Hippocampal formation (tissue), 2 donors: ENCODE data around the gene PHKB.
"Not testable (repeated sequence)": the region's sequence is repeated elsewhere in the genome, so short reads cannot be mapped to it uniquely, and the experiment has no call there.

Experiments
- DNase-seq, 2 donors: peaks; one replicate each; lab custom pipeline; 2025; lab: John Stamatoyannopoulos, UW

The PHKB gene

GRCh38 chr16:47469227-47469626 is 8.1 kb downstream of the PHKB start:
- no peak for DNase-seq

DNA sequence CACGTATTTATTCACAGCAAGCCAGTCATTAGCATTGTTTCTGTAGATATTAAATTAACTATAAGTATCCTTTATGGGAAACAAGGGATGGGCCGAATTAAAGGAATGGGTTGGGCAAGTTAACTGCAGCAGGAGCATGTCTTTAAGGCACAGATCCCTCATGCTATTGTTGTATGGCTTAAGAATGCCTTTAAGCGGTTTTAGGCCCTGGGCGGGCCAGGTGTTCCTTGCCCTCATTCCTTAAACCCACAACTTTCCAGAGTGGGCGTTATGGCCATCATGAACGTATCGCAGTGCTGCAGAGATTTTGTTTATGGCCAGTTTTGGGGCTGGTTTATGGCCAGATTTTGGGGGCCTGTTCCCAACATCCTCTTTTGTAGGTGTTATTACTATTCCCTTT is 9.1 kb downstream of the PHKB start:
- no peak for DNase-seq

GRCh38 chr16:47470810-47471209 is 9.7 kb downstream of the PHKB start:
- DNase-seq, result no peak

- not testable (repeated sequence) for DNase-seq
These were observed 11.9 kb downstream of the PHKB start for GRCh38 chr16:47473004-47473403.

GRCh38 chr16:47473792-47474191 is 12.7 kb downstream of the PHKB start:
- DNase-seq, result no peak

DNA sequence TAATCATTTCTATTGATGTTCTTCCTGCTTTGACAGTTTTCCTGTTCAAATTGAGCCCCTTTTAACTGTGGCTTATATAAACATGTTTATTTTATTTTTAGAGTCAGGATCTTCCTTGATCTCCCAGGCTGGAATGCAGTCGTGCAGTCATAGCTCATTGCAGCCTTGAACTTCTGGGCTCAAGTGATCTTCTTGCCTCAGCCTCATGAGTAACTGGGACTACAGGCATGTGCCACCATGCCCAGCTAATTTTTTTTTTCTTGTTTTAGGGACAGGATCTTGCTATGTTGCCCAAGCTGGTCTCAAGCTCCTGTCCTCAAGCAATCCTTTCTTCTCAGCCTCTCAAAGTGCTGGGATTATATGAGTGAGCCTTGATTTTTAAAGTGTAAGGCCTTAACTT is 14.7 kb downstream of the PHKB start:
- no peak for DNase-seq

- DNase-seq, result no peak
These were observed 15.7 kb downstream of the PHKB start for GRCh38 chr16:47476654-47477345.

DNA sequence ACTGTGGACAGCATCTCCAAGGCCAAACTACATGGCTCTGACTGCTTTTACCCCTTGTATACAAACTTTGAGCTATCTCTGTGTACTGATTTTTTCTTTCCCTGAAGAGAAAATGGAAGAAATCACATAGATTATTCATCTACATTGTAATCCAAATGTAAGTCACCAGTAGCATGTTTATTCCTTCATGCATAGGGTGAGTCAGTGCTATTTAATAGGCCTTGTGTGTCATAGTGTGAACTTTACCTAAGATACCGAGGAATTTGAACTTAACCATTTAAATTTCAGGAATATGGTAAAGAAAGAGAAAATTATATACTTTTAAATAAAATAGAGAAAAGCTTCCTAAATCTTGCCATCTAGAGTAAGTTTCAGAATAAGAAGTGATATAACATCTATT is 16.5 kb downstream of the PHKB start:
- DNase-seq, result no peak

DNA sequence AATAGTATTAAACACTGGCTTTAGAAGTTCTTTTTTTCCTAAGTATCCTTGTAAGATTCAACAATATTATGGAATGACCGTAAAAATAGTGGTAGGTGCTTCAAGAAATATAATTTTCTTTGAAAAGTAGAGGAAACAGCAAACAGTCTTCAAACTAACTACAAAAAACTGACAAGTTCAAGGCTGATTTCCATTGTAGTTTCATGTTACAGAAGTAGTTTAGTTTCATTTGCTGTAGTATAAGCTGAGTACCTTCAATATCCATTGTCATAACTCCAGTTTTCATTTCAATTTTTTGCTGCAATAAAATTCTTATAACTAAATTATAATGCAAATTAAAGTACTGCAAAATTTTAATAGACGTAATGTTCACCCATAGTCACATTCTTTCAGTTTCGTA is 19.3 kb downstream of the PHKB start:
- no peak for DNase-seq

- no peak for DNase-seq
These were observed 20.7 kb downstream of the PHKB start for GRCh38 chr16:47481698-47482374.

DNA sequence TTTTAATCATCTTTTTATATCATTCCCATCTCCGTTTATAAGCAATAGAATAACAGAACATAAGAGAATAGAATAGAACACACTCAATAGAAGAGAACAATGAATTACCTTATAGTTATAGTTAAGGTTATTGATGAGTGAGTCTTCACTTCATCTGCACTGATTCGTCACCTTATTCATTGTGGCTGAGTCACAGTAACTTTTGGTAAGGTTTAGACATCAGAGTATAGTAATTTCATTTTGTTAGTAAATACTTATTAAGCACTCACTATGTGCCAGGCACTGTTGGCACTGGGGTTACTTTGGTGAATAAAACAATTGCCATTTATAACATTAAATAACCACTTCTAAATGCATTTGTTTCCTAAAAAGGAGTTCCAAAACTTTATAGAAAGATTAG is 22.5 kb downstream of the PHKB start:
- DNase-seq, result no peak

DNA sequence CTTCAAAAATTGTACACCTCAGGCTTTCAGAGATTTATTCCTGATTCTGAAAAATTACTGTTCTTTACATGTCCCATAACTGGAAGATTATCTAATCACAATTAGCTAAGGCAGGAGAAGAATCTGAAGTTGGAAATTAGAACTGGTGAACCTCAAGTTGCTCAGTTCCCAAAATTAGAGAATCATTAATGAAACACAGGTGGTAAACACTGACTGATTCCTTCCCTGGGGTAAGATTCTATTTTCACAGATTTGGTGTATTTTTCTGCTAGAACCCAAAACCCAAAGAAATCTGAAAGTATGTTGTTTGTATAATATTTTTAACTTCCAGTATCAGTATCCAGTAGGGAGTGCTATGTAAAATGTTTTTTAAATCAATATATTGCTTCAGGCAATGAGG is 25.7 kb downstream of the PHKB start:
- DNase-seq, result no peak

DNA sequence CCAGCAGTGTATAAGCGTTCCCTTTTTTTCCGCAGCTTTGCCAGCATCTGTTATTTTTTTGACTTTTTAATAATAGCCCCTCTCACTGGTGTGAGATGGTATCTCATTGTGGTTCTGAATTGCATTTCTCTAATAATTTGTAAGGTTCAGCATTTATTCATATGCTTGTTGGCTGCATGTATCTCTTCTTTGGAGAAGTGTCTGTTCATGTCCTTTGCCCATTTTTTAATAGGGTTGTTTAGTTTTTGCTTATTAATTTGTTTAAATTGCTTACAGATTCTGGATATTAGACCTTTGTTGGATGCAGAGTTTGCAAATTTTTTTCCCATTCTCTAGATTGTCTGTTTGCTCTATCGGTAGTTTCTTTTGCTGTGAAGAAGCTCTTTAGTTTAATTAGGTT is 26.9 kb downstream of the PHKB start:
- DNase-seq, result no peak

GRCh38 chr16:47490471-47490870 is 29.3 kb downstream of the PHKB start:
- DNase-seq, result no peak

GRCh38 chr16:47492036-47492427 is 30.9 kb downstream of the PHKB start:
- no peak for DNase-seq

DNA sequence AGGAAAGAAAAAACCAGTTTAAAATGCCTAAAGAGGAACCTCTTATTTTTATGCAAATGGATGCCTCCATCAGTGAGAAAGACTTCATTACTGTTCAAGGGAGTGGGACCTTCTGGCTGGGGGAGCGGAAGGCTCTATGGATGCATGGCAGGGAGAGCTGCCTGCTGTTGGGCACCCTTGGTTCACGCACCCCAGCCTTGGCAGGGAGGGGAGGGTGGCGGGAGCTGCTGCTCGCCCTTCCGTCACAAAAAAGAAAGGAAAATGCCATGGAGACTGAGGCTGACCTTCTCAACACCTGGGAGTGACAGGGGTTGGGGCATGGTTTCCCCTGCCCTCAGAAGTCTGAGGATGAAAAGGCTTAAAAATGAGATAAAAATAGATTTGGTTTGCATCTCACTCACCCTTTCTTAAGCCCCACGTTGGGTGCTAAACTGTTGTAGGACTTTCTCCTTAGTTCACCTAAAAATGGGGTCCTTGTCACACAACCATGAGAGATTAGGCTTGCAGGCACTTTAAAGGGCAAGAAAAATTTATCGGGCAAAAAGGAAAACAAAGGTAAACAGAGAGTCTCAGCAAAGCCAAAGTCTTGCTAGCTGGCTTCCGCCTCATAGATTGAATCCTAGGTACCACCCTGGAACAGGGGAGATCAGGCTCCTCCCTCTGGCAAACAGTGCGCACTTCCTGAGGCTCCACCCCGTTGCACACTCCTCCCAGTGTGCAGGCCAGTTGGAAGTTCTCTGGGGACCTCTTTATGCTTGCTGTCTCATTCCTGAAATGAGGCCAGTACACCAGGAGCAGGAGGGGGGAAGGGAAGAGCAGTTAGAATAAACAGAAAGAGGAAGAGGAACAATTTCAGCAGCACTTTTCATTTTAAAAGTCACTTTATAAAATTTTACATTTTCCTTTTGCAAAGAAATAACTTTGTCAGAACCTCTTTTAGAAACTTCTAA is 31.6 kb downstream of the PHKB start:
- peak in 1 of 2 donors; percentile 2 for DNase-seq

DNA sequence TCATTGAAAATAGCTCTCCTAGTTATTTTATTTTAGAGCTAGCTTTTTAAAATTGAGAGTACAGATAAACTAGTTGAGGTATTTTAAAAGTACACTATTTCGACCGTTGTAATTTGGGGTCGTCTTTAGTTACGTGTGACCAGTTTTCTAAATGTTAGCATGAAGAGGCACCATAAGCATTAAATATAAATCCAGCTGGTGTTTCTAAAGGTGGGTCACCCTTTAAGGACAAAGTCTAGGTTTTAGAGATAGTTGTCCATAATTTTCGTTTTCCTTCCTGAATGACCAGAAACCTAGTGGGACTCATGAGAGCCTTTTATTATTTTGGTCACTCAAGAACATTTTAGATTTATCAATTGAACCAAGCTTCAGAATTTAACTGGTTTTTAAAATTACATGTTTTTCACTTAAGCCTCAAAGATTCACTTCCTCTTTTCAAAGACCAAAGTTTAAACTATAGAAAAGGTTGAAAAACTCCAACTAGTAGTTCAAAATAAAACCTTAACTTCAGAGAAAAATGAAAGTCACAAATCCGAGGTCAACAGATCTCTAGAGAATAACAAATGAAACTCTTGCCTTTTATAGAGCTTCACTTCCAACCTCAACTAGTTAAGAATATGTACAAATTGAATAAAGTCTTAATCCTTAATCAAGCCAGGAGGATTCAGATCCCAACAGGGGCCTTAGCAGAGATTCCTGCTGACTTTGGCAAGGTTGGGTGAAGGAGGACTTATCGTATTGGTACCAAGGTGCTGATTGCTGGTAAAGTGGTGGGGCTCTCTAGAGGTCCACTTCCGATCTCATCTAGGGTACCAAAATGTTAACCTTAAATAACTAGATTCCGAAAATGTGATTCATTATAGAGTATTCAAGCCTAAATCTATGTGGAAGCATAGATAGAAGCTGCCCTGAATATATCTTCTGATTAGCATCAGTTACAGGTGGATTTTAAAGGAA is 32.5 kb downstream of the PHKB start:
- no peak for DNase-seq

DNA sequence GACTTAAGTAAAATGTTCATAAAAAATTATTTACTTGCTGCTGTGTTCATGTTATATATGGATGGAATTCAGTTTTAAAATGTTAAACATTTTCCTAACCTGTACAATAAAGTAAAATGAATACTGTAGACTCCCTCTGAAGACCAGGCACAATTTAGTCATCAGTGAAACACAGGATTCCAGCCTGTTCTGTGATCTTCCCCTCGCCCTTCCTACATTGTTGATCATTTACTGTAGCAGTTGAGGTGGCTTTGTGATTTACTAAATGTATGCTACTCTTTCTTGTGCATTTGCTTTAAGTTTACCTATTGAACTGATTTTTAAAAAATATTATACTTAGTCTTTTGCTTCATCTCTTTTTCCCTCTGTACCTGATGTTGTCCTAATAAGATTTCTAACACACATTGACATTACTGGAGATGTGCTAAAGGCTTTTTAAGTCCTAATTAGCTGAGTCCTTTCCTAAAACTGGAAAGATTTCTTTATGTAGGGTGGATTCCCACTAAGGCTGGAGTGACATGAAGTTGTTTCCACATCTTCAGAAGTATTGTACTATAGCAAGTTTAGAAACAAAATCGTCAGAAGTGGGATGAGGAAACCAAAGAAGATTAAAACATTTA is 38.1 kb downstream of the PHKB start:
- DNase-seq, result no peak

- no peak for DNase-seq
These were observed 38.7 kb downstream of the PHKB start for GRCh38 chr16:47499700-47500264.

- no peak for DNase-seq
These were observed 42.8 kb downstream of the PHKB start for GRCh38 chr16:47503936-47504335.

- no peak for DNase-seq
These were observed 43.5 kb downstream of the PHKB start for GRCh38 chr16:47504599-47504998.
